HCT116 (cell line): ENCODE data around the gene OR2AE1.

ENCODE experiments used
- EZH2 ChIP-seq: fragments of 200-600 bp; sonication (generic); IDR thresholded peaks from 2 replicates; pipeline ENCODE4 v1.6.1; 2017; ENCODE audit warnings: antibody characterized with exemption, mixed run types
- EZH2phosphoT487 ChIP-seq: fragments of 200-600 bp; IDR thresholded peaks from 2 replicates; pipeline ENCODE4 v1.6.1; 2018; ENCODE audit warnings: antibody characterized with exemption, borderline replicate concordance
- POLR2A ChIP-seq: IDR thresholded peaks from 2 replicates; pipeline ENCODE4 v1.7.0; 2011; ENCODE audit warnings: borderline replicate concordance; ENCODE audit not compliant: insufficient read depth, insufficient read length; ENCODE audit errors: extremely low read depth
- POLR2AphosphoS5 ChIP-seq: IDR thresholded peaks from 2 replicates; pipeline ENCODE4 v1.6.1; 2011; ENCODE audit warnings: mild to moderate bottlenecking, low read depth, low read length, moderate library complexity
- RAD21 ChIP-seq: IDR thresholded peaks from 2 replicates; pipeline ENCODE4 v1.6.1; 2012; ENCODE audit warnings: low read depth, mild to moderate bottlenecking
- YY1 ChIP-seq: IDR thresholded peaks from 2 replicates; pipeline ENCODE4 v1.6.1; 2011; ENCODE audit warnings: low read length, low read depth, moderate library complexity, mild to moderate bottlenecking; ENCODE audit not compliant: insufficient replicate concordance; ENCODE audit errors: extremely low read depth
- ZNF274 ChIP-seq: fragments of 200-500 bp; sonication (Bioruptor generic); IDR thresholded peaks from 2 replicates; pipeline ENCODE4 v1.6.1; 2014; ENCODE audit warnings: mild to moderate bottlenecking, low read depth, low read length, inconsistent platforms
- TF ChIP-seq, protein P1 (sequence below), 3 experiments: fragments of 200-600 bp in 1 of 3; sonication (generic) in 1 of 3; IDR thresholded peaks in 2 of 3; conservative IDR thresholded peaks in 1 of 3; 2 replicates each; pipeline ENCODE4 v1.5.1; 2012 to 2017; ENCODE audit warnings: low read depth in 2 of 3, low read length in 2 of 3, antibody characterized with exemption in 1 of 3, borderline replicate concordance in 1 of 3, control low read depth in 1 of 3, mild to moderate bottlenecking in 1 of 3, mixed read lengths in 1 of 3, mixed run types in 1 of 3, moderate library complexity in 1 of 3; ENCODE audit not compliant: insufficient read depth in 1 of 3
- TF ChIP-seq, protein P2 (sequence below): IDR thresholded peaks from 2 replicates; pipeline ENCODE4 v1.6.1; 2012
- TF ChIP-seq, protein P3 (sequence below): IDR thresholded peaks from 2 replicates; pipeline ENCODE4 v1.6.1; 2012

DNA sequence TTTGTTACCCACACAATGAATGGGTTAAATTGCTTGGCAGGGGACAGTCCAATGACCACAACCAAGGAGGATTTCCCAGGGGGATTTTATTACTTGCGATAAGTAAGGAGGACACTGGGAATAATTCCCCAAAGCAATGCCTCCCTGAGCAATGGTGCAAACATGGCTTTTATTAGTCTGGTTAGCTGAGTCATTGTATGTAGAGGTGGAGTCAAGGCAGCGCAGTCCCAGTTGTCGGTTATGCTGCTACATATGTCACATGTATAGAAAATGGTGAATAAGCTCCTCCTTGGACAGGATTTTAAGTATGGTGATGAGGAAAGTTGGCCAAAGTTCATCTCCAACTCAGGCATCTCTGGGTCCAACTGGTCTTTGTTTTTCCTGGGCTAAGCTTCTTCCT is 46.4 kb upstream of the OR2AE1 start:
- TF ChIP-seq, protein P1, sequence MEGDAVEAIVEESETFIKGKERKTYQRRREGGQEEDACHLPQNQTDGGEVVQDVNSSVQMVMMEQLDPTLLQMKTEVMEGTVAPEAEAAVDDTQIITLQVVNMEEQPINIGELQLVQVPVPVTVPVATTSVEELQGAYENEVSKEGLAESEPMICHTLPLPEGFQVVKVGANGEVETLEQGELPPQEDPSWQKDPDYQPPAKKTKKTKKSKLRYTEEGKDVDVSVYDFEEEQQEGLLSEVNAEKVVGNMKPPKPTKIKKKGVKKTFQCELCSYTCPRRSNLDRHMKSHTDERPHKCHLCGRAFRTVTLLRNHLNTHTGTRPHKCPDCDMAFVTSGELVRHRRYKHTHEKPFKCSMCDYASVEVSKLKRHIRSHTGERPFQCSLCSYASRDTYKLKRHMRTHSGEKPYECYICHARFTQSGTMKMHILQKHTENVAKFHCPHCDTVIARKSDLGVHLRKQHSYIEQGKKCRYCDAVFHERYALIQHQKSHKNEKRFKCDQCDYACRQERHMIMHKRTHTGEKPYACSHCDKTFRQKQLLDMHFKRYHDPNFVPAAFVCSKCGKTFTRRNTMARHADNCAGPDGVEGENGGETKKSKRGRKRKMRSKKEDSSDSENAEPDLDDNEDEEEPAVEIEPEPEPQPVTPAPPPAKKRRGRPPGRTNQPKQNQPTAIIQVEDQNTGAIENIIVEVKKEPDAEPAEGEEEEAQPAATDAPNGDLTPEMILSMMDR (IDR thresholded peaks at IDR 0.05 in 2 of 3, conservative IDR thresholded peaks at IDR 0.05 in 1 of 3; ENCODE audit: borderline replicate concordance in 1 of 3, insufficient read depth in 1 of 3, low read depth in 2 of 3, low read length in 2 of 3) = no peak
- TF ChIP-seq POLR2A (no peak), POLR2AphosphoS5 (no peak), ZNF274 (no peak), EZH2 (no peak), RAD21 (no peak), YY1 (no peak), EZH2phosphoT487 (no peak)
- TF ChIP-seq, protein P2, sequence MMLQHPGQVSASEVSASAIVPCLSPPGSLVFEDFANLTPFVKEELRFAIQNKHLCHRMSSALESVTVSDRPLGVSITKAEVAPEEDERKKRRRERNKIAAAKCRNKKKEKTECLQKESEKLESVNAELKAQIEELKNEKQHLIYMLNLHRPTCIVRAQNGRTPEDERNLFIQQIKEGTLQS = no peak
- TF ChIP-seq, protein P3, sequence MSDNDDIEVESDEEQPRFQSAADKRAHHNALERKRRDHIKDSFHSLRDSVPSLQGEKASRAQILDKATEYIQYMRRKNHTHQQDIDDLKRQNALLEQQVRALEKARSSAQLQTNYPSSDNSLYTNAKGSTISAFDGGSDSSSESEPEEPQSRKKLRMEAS = no peak
